Measurements from ENCODE around the gene TNF.

GRCh38 chr6:31541658-31542521 is 33.5 kb upstream of the TNF start, which contains the start of gene DDX39B:
- TF ChIP-seq POLR2A (IDR thresholded peaks at IDR 0.05) (peak; percentile 84 to 92), CTCF (IDR thresholded peaks at IDR 0.05) (no peak)
